ENCODE measurements around the gene SNAI3. TPM values are rescaled to one million over a fixed set of nuclear protein-coding genes. Genes with fewer than 3 reads are reported as not detected.

SNAI3 gene
- total and polyA plus RNA-seq, 2 of the 8 experiments (the other 6 are each of a cell fraction or from before 2014, with no cell fraction given): 8.5 to 13.3 TPM

- H3K27me3 ChIP-seq (replicated peaks in 1 of 4; ENCODE audit: control insufficient read depth in 3 of 4, extremely low read depth in 1 of 4, insufficient read depth in 3 of 4, low read length in 3 of 4): peaks cover 0 to 12% (median 9%) of the 10 kb centered on the region in 4 experiments; a peak in 3 of 7 replicates
- FAIRE-seq: no peak
- POLR2A ChIA-PET (ENCODE audit: partially characterized antibody): interaction anchor here (0.6 to 2.3 kb wide), 9 partner anchors 10 to 122 kb away, joined by 3 to 8 read pairs (median 4); no protein-coding TSS in a partner anchor
- no peak for TF ChIP-seq KDM4A (IDR thresholded peaks at IDR 0.05; ENCODE audit: low read depth, low read length, severe bottlenecking)
- TF ChIP-seq CHD2 (IDR thresholded peaks at IDR 0.05; ENCODE audit: low read length): no peak
- no peak for TF ChIP-seq NRF1 (IDR thresholded peaks at IDR 0.05; ENCODE audit: low read depth, low read length)
- TF ChIP-seq, protein P1, sequence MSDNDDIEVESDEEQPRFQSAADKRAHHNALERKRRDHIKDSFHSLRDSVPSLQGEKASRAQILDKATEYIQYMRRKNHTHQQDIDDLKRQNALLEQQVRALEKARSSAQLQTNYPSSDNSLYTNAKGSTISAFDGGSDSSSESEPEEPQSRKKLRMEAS (IDR thresholded peaks at IDR 0.05): no peak
- no peak for TF ChIP-seq BACH1 (IDR thresholded peaks at IDR 0.05; ENCODE audit: low read length)
- TF ChIP-seq CTBP2 (IDR thresholded peaks at IDR 0.05; ENCODE audit: borderline replicate concordance, insufficient read depth, insufficient read length, low read length): no peak
- TF ChIP-seq, protein P2, sequence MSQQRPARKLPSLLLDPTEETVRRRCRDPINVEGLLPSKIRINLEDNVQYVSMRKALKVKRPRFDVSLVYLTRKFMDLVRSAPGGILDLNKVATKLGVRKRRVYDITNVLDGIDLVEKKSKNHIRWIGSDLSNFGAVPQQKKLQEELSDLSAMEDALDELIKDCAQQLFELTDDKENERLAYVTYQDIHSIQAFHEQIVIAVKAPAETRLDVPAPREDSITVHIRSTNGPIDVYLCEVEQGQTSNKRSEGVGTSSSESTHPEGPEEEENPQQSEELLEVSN (IDR thresholded peaks at IDR 0.05): no peak
- TF ChIP-seq ASH2L (IDR thresholded peaks at IDR 0.05; ENCODE audit: low read length): no peak
- TF ChIP-seq SP1 (IDR thresholded peaks at IDR 0.05; ENCODE audit: low read depth, low read length): no peak
- no peak for TF ChIP-seq YY1 (IDR thresholded peaks at IDR 0.05; ENCODE audit: low read depth, low read length)
- TF ChIP-seq RBBP5 (IDR thresholded peaks at IDR 0.05; ENCODE audit: borderline replicate concordance, low read depth, low read length): no peak
- no peak for TF ChIP-seq KDM5A (IDR thresholded peaks at IDR 0.05; ENCODE audit: low read length)
- no peak for TF ChIP-seq TBP (IDR thresholded peaks at IDR 0.05; ENCODE audit: low read depth, low read length)
- no peak for TF ChIP-seq PHF8 (conservative IDR thresholded peaks at IDR 0.05; ENCODE audit: low read depth, low read length)
Measured at GRCh38 chr16:88687254-88687576, 908 bp upstream of the SNAI3 start.

More at GRCh38 chr16:88687254-88687576, 908 bp upstream of the SNAI3 start:
- 88% methylated on average over 7 of the region's 10 CpGs; no CpG with 5 or more reads in 1 of the 2 experiments for WGBS, 2 experiments (ENCODE audit: extremely low coverage in 1 of 2, insufficient coverage in 1 of 2, insufficient read length in 1 of 2, insufficient replicate concordance in 2 of 2, low coverage in 1 of 2, low lambda C conversion rate in 2 of 2, missing lambda C conversion rate in 1 of 2)
- peaks cover 0 to 8% (median 6%) of the 10 kb centered on the region in 4 experiments; a peak in 6 of 7 replicates for H3K4me1 ChIP-seq (replicated peaks in 1 of 4; ENCODE audit: control insufficient read depth in 3 of 4, insufficient read depth in 4 of 4, low read length in 3 of 4)
- no peaks in the 10 kb centered on the region for H3K36me3 ChIP-seq (ENCODE audit: control insufficient read depth in 2 of 4, insufficient read depth in 4 of 4, low read length in 3 of 4)
- no peak overlapping the region for H4K91ac ChIP-seq (replicated peaks; ENCODE audit: insufficient read length, low read length)
- H3K9me3 ChIP-seq (ENCODE audit: insufficient read depth in 2 of 2, low read depth in 1 of 2, low read length in 1 of 2): no peaks in the 10 kb centered on the region
- H3K4me3 ChIP-seq (ENCODE audit: extremely low read depth in 1 of 4, insufficient read depth in 2 of 4, low read depth in 3 of 4, low read length in 4 of 4): no peak overlapping the region
- H2BK5ac ChIP-seq (ENCODE audit: low read depth, low read length): no peak overlapping the region
- H3K23me2 ChIP-seq (ENCODE audit: low read depth, low read length): peaks cover 13% of the 10 kb centered on the region; the same call in 1 of the 2 replicates
- H3K4me2 ChIP-seq (ENCODE audit: insufficient read depth in 1 of 2, low read depth in 2 of 2, low read length in 2 of 2): peak overlapping the region; percentile 69 to 98; a peak in 2 of 4 replicates
- H2BK12ac ChIP-seq (ENCODE audit: low read depth, low read length): no peak overlapping the region
- no peak for DNase-seq (ENCODE audit: low read depth in 1 of 2, low spot score in 2 of 2)
- no peak overlapping the region for H3K56ac ChIP-seq (replicated peaks; ENCODE audit: insufficient read length, low read depth, low read length)
- H3K79me1 ChIP-seq (ENCODE audit: low read depth, low read length): no peaks in the 10 kb centered on the region
- no peak overlapping the region for H2BK20ac ChIP-seq (ENCODE audit: low read length)
- no peak overlapping the region for H2AFZ ChIP-seq (ENCODE audit: low read length)
- H2BK120ac ChIP-seq (replicated peaks; ENCODE audit: low read depth, low read length): no peak overlapping the region
- H3K23ac ChIP-seq (ENCODE audit: insufficient read length): no peak overlapping the region
- H4K5ac ChIP-seq (ENCODE audit: insufficient read length, low read depth, low read length): no peak overlapping the region
- no peak overlapping the region for H3K18ac ChIP-seq (ENCODE audit: extremely low read depth, low read length)
- peaks cover 0 to 2% of the 10 kb centered on the region in 2 experiments for H4K20me1 ChIP-seq (replicated peaks in 1 of 2; ENCODE audit: control insufficient read depth in 1 of 2, insufficient read depth in 2 of 2, low read length in 2 of 2)
- H2AK5ac ChIP-seq (ENCODE audit: low read depth, low read length): no peak overlapping the region
- no peak overlapping the region for H2BK15ac ChIP-seq (ENCODE audit: low read length)
- no peak overlapping the region for H3K9ac ChIP-seq (replicated peaks in 1 of 4; ENCODE audit: extremely low read depth in 1 of 4, low read depth in 3 of 4, low read length in 3 of 4)
- no peak overlapping the region for H4K8ac ChIP-seq (ENCODE audit: extremely low read depth, insufficient read depth, low read length)
- H3K27ac ChIP-seq (ENCODE audit: low read depth, low read length): no peak overlapping the region
- CTCF ChIA-PET (ENCODE audit: partially characterized antibody): interaction anchor here (0.6 to 5.7 kb wide), 10 partner anchors 11 to 738 kb away, joined by 3 to 87 read pairs (median 4); no protein-coding TSS in a partner anchor
- H3K14ac ChIP-seq (ENCODE audit: insufficient read length): no peak overlapping the region
- H3K79me2 ChIP-seq (ENCODE audit: control insufficient read depth in 1 of 2, insufficient read depth in 2 of 2, low read length in 2 of 2): no peaks in the 10 kb centered on the region
- no peak overlapping the region for H3K4ac ChIP-seq (replicated peaks; ENCODE audit: insufficient read length, low read depth, low read length)

Measured in H1 (cell line).